NCI-H2227 (cell line): Measurements from ENCODE around the gene CLIC1.

ENCODE experiments used
- DNase-seq: peaks from one replicate; lab custom pipeline; 2025; ENCODE audit not compliant: unreplicated experiment; lab: John Stamatoyannopoulos, UW

Gene CLIC1

DNA sequence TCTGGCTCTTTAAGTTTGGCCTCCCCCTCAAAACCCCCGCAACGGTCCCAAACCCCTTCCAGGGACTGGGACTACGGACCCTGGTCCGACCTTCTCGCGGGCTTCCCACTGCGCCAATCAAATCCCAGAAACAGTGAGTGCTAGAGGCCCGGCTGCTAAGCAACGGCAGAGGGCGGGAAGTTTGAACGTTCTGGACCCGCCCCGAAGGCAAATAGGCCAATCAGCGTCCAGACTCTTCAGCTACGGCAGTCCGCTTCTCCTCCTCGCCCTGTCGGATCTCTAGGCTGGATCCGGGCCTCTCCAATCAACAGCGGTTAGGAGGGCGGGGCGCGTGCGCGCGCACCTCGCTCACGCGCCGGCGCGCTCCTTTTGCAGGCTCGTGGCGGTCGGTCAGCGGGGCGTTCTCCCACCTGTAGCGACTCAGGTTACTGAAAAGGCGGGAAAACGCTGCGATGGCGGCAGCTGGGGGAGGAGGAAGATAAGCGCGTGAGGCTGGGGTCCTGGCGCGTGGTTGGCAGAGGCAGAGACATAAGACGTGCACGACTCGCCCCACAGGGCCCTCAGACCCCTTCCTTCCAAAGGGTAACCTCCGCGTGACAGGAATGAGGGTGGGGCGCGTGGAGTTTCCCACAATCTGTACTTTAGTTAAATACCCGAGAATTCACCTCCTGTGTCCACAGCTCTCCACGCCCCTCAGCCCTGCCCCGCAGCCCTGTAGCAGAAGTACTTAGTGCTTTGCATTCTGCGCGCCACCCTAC lies 3.5 kb upstream of the CLIC1 start, which contains the start of gene MSH5:
MSH5 (plus strand) TSS at position 367 of the 758 bp plus-strand sequence. CDS start 462 bp downstream, outside the sequence.
- peak; percentile 100 for DNase-seq

- DNase-seq, result peak; percentile 58
Observed at GRCh38 chr6:31737991-31738979, 2.0 kb upstream of the CLIC1 start.

GRCh38 chr6:31737315-31737990 lies 1.1 kb upstream of the CLIC1 start:
- peak; percentile 71 for DNase-seq

GRCh38 chr6:31736768-31737314 lies 511 bp upstream of the CLIC1 start:
- DNase-seq, result no peak

DNA sequence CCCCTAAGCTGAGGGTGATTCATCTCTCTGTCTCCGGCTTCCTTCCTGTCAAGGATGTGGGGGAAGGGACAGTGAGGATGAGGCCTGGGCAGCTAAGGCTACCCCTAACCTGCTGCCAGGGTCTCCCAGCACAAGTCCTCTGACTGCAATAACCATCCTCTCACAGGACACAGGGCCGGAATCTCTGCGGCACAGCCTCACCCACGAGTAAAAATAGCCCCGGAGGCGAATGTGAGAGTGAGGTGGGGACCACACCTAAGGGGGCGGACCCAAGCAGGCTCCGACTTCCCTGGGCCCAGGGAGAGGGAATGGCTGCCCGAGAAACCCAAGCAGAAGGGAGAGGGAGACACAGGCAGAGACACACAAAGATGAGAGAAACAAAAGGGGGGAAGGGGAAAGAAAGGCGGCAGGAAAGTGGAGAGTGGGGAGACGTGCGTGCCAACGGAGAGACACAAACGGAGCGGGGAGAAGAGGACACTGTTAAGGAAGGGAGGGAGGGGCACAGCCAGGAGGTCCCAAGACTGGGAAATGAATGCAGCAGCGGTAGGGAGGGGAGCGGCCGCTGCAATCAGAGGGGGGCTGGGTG lies 1.4 kb downstream of the CLIC1 start:
- peak; percentile 57 for DNase-seq

DNA sequence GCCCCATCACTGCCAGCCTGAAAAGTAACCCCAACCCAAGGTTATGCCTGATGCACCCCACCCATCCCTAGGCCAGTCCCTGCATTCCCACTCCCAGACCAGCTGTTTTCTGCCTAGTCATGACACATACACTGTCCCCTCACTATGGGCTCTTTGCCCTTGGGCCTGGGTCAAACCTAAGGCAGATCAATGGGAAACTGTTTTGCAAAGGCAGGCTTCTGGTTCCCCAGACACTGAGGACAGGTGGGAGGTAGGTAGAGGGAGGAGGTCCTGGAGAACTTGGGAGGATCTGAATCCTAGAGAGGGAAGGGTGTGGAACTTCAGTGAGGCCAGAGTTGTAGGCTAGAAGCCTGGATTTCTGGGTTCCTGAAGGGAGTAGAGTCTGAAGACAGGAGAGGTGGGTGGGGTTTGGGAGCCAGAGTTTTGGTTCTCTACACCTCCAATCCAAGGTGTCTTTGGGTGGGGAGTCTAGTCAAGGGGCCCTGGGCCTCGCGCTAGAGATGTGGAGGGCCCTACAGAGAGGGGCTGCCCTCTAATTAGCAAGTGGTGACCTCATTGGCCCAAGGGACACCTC lies 2.0 kb downstream of the CLIC1 start:
- DNase-seq, result no peak

GRCh38 chr6:31733734-31734133 lies 2.6 kb downstream of the CLIC1 start:
- no peak for DNase-seq

DNA sequence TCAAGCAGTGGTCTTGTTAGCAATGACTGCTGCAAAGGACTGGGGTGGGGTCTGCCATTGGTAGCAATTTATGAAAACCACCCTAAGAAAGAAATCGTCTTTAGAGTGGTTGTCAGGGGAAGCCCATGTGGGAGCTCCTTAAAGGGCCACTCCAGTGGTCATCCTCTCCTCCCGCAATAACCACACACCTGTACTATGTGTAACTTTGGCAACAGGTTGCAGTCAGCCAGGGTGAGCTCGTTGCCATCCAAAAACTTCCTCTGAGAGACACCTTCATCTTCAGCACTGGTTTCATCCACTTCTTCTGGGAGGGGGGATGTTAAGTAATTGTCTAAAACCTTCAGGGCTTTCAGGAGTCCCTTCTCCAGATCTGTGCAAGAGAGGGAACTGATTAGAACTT lies 4.3 kb downstream of the CLIC1 start:
- DNase-seq, result no peak

- DNase-seq, result no peak
Observed at GRCh38 chr6:31730631-31731086, 5.7 kb downstream of the CLIC1 start.

DNA sequence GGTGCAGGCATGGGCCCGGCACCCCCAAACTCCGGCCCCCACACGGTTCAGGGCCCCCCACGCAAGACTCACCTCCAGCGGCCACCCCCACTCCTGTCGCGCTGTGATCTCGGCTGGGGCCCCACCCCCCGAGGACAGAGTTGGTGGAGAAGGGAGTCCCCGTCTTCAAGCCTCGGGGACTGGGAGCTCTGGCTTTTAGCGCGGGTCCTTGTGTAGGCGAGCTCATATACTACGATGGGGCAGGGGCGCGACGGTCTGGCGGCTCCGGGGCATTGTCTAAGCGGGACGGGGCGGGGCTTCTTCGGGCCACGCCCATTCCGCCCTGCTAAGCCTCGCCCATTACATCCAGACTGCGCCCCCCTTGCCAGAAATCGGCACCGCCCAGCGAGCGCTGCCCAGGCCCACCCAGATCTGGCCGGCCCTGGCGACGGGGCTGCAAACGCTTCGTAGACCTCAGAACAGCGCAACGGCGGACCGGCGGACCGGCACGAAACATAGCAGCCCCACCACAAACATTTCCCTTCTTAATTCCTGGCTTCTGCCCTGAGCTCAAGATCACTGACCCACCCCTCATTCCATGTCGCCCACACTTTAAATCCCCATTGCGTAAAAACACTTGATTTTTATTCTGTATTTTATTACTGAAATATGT lies 6.2 kb downstream of the CLIC1 start:
- DNase-seq, result peak; percentile 95

GRCh38 chr6:31729515-31729978 lies 6.8 kb downstream of the CLIC1 start:
- DNase-seq, result peak; percentile 87

DNA sequence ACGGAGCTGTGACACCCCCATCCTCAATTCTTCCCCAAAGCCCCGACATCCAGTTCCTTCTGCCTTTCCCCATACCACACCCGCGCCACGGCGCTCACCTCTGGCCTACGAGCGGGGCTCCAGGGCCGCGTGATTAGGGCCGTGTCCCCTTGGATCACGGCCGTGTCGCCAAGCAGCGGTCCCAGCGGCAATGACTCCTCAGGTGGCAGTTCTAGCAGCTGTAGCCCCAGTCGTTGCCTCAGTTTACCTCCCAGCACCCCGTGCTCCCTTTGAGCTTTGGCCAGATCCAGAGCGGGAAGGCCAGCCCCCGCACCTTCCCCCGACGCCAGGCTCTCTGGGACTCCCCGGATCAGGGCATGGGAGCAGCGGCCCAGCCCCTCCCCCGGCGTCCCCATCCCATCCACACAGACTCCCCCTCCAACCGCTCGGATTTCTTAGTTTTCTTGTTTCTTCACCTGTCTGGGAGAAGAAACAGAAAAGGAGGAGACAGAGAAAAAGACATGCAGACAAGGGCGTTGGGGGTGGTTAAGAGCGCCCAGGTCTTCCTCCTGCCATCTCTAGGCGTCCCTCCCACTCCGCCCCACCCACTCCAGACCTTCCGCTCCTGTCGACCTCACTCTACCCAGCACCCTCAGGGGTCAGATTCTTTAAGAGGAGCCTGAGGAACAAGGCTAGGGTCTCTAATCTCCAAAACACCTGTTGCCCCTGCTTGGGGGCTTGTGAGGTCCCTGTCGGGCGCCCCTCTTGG lies 7.4 kb downstream of the CLIC1 start, which contains the start of gene DDAH2:
DDAH2 (minus strand) TSS at position 533 of the 748 bp plus-strand sequence; CDS start at position 395, 138 bp downstream.
- DNase-seq, result no peak

DNA sequence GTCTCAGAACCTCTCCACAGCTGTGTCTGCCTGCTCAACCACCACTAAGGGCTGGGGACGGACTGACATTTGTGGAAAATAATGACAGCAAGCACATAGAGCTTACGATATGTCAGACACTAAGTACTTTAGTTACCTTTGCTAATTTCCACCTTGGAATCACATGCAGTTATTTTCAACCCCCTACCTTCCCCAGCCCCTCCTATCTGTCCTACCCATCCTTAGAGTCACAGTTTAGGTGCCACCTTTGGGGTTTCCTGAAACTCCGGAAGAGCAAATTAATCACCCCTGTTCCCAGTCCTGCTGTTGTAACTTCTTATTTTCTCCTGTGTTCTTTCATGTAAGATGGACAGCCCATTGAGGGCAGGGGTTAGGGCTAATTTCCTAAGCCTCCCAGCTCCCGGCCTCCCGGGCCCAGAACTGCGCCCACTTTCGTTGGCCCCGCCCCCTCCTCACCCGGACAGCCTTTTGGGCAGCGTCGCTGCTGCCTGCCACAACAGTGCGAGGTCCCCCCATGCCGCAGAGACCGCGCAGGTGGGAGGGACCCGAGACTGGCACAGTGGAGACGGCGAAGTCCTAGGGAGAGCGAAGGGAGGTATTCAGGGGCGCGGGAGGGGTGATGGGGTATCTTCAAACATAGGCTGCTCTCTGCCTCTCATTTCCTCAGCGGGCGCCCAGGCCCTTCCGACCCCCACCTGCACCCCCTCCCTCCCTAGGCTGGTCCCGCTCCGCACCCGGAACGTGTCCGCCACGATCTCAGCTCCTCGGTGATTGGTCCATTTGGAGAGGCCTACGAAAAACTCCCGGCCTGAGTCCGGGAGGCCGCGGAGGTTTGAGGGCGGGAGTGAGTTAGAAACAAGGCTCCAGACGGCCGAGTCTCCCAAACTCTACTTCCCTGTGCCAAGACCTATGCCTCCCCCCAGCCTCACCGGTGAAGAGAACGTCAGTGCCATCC lies 8.3 kb downstream of the CLIC1 start:
- no peak for DNase-seq

GRCh38 chr6:31727034-31727716 lies 9.2 kb downstream of the CLIC1 start:
- DNase-seq, result no peak

DNA sequence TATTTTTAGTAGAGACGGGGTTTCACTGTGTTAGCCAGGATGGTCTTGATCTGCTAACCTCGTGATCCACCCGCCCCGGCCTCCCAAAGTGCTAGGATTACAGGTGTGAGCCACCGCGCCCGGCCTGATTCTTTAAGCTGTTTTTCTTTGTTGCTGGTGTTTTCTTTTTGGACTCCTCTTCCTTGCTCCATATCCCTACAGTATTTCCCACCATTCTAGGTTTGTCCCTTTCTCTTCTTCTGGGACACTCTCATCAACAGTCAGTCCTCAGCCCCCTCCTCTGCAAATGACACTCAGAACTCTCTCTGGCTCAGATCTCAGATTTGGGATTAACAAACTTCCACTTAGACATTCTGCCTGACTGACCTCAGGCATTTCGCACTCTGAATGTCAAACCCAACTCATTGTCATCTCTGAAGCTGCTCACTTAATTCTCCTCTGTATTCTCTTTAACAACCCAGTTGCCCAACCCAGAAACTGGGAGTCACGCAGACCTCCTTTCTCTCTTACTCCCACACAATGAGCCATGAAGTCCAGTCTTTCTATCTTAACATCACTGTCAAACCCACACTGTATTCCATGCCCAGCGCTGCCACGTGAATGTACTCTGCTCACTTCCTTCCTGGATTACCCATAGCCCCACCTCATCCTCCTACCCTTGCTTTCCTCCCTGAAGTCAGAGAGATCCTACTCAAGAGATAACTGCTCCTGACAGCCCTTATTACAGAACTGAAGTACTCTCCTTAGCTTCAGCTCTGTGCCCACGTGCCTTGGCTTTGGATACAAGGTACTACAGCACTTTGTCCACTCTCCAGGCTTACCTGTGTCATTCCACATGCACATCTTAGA lies 10.6 kb downstream of the CLIC1 start:
- no peak for DNase-seq
